Upper lobe of right lung (tissue), 1 donor: ENCODE results near the gene SHC2. TPM values are rescaled to one million over a fixed set of nuclear protein-coding genes. Genes with fewer than 3 reads are reported as not detected.

Experiments used
- ATAC-seq: fragments of 200-7000 bp; cut with Tn5 transposase; one replicate; pipeline ENCODE4 v1.9.1; 2020; ENCODE audit warnings: mild to moderate bottlenecking, moderate library complexity
- DNase-seq: peaks from one replicate; pipeline ENCODE4 v3.0.0-alpha.2; 2020
- H3K27ac ChIP-seq: fragments of 200-600 bp; one replicate; pipeline ENCODE4 v1.8.0; 2022
- H3K27me3 ChIP-seq: fragments of 200-600 bp; one replicate; pipeline ENCODE4 v1.8.0; 2022; ENCODE audit warnings: mild to moderate bottlenecking
- H3K36me3 ChIP-seq: fragments of 200-600 bp; one replicate; pipeline ENCODE4 v1.8.0; 2022
- H3K4me1 ChIP-seq: fragments of 200-600 bp; one replicate; pipeline ENCODE4 v1.8.0; 2022
- H3K4me3 ChIP-seq: fragments of 200-600 bp; one replicate; pipeline ENCODE4 v1.8.0; 2022; ENCODE audit warnings: mild to moderate bottlenecking
- H3K9me3 ChIP-seq: fragments of 200-600 bp; one replicate; pipeline ENCODE4 v1.8.0; 2022
- intact Hi-C: fragments of 100-400 bp; cut with DNase I; formaldehyde crosslinking; loops from one replicate; pipeline ENCODE4 v1.11.0; 2022
- total RNA-seq: library from RNA; stranded (reverse); fragmentation: NEBNext Ultra II Directional; extraction: Animal tissue kit (Norgen Biotek cat#: 25700); gene quantifications from one replicate; pipeline ENCODE4 v1.2.1, GENCODE V29; 2021
- TF ChIP-seq, protein P1 (sequence below): fragments of 200-600 bp; IDR thresholded peaks from one replicate; pipeline ENCODE4 v1.8.0; 2022; ENCODE audit warnings: antibody characterized with exemption
- donor health status: DM: no; HTN: yes; CAD: no; lungs with severe emphysema.

Gene SHC2
- total RNA-seq, 1 donor from 2014 or later: 37.8 TPM

- Histone ChIP-seq H3K27ac (no peak overlapping the region), H3K9me3 (no peaks in the 10 kb centered on the region), H3K27me3 (peaks cover 5% of the 10 kb centered on the region), H3K4me1 (no peaks in the 10 kb centered on the region), H3K36me3 (no peaks in the 10 kb centered on the region), H3K4me3 (no peak overlapping the region)
- TF ChIP-seq, protein P1, sequence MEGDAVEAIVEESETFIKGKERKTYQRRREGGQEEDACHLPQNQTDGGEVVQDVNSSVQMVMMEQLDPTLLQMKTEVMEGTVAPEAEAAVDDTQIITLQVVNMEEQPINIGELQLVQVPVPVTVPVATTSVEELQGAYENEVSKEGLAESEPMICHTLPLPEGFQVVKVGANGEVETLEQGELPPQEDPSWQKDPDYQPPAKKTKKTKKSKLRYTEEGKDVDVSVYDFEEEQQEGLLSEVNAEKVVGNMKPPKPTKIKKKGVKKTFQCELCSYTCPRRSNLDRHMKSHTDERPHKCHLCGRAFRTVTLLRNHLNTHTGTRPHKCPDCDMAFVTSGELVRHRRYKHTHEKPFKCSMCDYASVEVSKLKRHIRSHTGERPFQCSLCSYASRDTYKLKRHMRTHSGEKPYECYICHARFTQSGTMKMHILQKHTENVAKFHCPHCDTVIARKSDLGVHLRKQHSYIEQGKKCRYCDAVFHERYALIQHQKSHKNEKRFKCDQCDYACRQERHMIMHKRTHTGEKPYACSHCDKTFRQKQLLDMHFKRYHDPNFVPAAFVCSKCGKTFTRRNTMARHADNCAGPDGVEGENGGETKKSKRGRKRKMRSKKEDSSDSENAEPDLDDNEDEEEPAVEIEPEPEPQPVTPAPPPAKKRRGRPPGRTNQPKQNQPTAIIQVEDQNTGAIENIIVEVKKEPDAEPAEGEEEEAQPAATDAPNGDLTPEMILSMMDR: no peak
- ATAC-seq (no peak), DNase-seq (no peak)
- intact Hi-C loops: no loop called here
These were observed 86.5 kb downstream of the SHC2 start for GRCh38 chr19:374183-374885.

GRCh38 chr19:373391-374182, 87.2 kb downstream of the SHC2 start:
- no peak overlapping the region for H3K4me3 ChIP-seq
- ATAC-seq: peak; percentile 29

DNA sequence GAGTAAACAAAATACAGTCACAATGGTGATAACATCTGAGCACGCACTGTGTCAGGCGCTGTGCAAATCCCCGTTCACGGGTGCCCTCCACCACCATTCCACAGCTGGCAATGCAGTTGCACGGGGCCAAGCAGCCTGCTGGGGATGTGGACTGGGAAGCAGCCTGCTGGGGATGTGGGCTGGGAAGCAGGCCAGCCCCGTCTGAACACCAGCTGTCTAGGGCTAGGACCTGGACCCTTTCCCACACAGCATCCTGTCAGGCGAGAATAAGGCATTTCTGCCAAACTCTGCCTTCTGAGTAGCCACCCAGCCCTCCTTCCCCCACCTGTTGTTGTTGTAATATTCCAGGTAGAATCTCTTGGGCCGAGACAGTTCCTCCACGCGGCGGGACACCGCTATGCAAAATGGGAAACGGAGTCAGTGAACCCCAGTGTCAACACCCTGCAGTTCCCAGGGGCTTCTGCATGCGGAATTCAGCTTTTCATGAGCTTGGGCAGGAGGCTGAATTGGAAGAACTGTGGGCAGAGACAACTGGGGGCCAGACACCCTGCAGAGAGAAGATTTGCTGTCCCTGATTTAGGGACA, 88.4 kb downstream of the SHC2 start:
- H3K4me3 ChIP-seq: no peak overlapping the region
- H3K27me3 ChIP-seq: peaks cover 5% of the 10 kb centered on the region
- no peaks in the 10 kb centered on the region for H3K36me3 ChIP-seq
- H3K4me1 ChIP-seq: no peaks in the 10 kb centered on the region
- TF ChIP-seq, protein P1: no peak
- intact Hi-C loops: no loop called here
- H3K9me3 ChIP-seq: no peaks in the 10 kb centered on the region
- H3K27ac ChIP-seq: no peak overlapping the region
- ATAC-seq (peak; percentile 21), DNase-seq (peak; percentile 62)

More at GRCh38 chr19:373391-374182, 87.2 kb downstream of the SHC2 start:
- DNase-seq: peak; percentile 64
- Histone ChIP-seq H3K9me3 (no peaks in the 10 kb centered on the region), H3K36me3 (no peaks in the 10 kb centered on the region), H3K27me3 (peaks cover 5% of the 10 kb centered on the region), H3K4me1 (no peaks in the 10 kb centered on the region), H3K27ac (no peak overlapping the region)
- TF ChIP-seq, protein P1: peak; percentile 7
- intact Hi-C loops: no loop called here

- H3K27ac ChIP-seq: no peak overlapping the region
- H3K9me3 ChIP-seq: no peaks in the 10 kb centered on the region
- H3K36me3 ChIP-seq: no peaks in the 10 kb centered on the region
- no peak for DNase-seq
- H3K4me3 ChIP-seq: no peak overlapping the region
- intact Hi-C loops: no loop called here
- no peaks in the 10 kb centered on the region for H3K4me1 ChIP-seq
- ATAC-seq: no peak
- peaks cover 5% of the 10 kb centered on the region for H3K27me3 ChIP-seq
- TF ChIP-seq, protein P1: no peak
These were observed 89.2 kb downstream of the SHC2 start for GRCh38 chr19:371501-372168.

DNA sequence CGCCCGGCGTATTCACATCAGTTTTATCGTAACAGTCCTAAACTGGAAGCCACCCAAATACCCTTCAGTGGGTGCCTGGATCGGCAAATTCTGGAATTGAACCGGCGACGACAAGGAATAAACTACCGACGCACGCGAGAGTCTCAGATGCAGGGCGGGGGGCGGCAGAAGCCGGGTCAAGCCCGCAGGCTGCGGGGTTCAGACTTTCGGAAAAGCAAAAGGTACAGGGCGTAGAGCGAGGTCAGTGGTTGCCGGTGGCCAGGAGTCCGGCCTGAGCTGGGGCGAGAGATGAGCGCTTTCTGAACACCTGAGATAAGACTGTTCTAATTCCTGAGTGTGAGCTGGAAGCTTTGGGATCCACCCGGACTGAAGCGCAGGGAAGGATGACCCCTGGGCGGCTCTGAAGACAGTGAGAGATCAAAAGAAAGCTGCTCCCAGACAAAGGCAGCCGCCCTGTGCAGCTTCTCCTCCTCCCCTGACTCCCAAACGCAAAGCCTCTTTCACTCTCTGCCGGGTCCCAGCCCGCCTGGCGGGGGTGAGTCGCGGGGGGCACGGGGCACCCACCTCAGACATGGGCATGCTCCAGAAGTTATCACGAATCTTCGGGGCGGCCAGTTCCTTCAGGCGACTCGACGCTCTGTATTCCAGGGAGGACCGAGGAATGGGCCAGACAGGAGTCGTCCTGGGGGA, 90.0 kb downstream of the SHC2 start:
- ATAC-seq: no peak

More for the DNA sequence above, 90.0 kb downstream of the SHC2 start:
- DNase-seq: no peak
- TF ChIP-seq, protein P1: no peak
- Histone ChIP-seq H3K9me3 (no peaks in the 10 kb centered on the region), H3K4me3 (no peak overlapping the region), H3K27me3 (peaks cover 5% of the 10 kb centered on the region), H3K36me3 (no peaks in the 10 kb centered on the region), H3K4me1 (no peaks in the 10 kb centered on the region), H3K27ac (no peak overlapping the region)
- intact Hi-C loops: no loop called here
